Measurements from ENCODE around the gene ATP2A1.
"Not testable (repeated sequence)": the region's sequence is repeated elsewhere in the genome, so short reads cannot be mapped to it uniquely, and the experiment has no call there.

Gene ATP2A1

DNA sequence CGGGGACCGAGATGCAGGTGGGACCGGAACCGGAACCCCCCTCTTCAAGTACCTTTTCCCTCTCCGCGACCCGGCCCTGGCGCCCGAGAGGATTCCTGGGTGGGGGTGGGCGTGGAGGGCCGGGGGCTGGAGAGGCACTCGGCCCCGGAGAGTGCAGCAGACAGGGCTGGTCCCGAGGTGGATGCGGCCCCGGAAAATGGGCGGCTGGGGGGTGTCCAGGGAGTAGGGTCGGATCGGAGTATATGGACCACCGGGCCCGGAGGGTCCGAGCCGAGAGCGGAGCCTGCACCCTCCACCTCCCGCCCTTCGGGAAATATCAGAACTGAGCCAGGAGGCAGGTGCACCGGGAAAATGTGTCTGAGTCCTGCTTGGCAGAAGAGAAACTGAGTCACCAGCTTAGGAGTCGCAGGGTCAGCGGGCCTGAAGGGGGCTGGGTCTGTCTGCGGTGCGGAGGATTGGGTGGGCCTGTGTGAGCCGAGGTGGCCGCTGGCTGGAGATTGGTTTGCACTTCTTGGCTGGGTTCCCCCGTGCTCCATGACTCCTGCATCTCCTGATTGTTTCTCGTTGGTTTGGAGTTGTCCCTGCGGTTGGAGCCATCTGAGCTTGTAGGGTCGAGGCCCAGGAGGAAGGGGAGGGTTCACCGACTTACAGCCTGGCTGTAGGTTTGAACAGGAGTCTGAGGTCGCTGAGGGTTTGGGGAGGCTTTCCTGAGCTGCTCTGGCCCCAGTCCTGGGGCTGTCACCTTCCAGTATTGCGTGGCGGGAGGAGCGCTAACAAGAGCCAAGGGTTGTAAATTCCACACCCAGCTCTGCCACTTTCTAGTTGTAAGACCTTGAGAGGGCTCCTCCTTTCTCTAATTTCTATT lies 14.1 kb upstream of the ATP2A1 start:
- no peak for DNase-seq

DNA sequence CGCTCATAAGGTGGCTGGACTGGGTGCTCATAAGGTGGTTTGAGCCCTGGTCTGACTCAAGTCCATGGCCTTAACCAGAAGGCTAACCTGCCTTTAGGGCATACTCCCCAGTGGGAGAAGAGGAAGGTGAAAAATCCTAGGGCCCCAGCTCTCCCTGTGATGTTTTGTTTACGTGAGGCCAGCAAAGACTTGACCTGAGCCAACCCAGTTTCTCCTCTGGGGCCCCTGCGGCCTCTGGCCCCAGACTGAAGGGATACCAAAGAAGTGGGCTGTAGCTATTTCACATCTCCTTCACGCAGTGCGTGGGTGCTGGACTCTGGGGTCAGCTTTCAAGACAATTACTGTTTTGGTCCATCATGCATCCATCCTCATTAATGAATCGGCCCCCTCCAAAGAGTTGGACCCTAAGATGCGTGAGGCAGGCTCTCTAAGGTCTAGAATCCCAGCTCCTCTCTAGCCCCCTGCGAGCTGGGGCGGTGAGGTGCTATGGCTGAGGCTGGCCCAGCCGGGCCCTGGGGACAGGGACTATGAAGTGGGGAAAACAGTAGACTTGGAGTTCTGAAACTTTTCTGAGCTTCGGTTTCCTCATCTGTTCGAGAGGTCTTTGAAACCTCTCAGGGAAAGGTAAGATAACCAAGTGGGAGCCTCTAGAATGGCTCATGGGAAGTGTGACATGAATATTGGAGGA lies 13.1 kb upstream of the ATP2A1 start:
- DNase-seq: no peak

DNA sequence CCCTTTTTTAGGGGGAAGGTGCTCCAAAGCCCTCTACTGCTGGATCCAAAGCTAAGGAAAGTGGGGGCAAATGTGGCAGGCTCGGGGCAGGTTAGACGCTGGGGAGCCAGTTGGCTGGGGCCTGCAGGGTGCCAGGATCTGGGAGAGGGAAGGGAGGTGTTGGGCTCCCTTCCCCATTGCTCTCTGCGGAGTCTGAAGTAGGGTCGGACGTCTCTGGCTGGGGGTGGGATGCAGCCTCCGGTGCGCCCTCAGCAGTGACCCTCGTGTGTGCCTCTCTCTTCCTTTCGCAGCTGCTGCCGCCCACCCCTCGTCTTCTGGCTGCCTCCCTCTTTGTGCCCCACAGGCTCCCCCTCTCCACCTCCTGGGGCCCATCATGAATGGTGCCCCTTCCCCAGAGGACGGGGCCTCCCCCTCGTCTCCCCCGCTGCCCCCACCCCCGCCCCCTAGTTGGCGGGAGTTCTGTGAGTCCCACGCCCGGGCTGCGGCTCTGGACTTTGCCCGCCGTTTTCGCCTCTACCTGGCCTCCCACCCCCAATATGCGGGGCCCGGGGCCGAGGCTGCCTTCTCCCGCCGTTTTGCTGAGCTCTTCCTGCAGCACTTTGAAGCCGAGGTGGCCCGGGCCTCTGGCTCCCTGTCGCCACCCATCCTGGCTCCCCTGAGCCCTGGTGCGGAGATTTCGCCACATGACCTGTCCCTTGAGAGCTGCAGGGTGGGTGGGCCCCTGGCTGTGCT lies 12.4 kb upstream of the ATP2A1 start:
- DNase-seq: no peak

DNA sequence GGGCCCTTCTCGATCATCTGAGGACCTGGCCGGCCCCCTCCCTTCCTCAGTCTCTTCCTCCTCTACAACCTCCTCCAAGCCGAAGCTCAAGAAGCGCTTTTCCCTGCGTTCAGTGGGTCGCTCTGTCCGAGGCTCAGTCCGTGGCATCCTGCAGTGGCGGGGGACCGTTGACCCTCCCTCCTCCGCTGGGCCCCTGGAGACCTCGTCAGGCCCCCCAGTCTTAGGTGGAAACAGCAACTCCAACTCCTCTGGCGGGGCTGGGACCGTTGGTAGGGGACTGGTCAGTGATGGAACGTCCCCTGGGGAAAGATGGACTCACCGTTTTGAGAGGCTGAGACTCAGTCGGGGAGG lies 11.9 kb upstream of the ATP2A1 start:
- no peak for DNase-seq

DNA sequence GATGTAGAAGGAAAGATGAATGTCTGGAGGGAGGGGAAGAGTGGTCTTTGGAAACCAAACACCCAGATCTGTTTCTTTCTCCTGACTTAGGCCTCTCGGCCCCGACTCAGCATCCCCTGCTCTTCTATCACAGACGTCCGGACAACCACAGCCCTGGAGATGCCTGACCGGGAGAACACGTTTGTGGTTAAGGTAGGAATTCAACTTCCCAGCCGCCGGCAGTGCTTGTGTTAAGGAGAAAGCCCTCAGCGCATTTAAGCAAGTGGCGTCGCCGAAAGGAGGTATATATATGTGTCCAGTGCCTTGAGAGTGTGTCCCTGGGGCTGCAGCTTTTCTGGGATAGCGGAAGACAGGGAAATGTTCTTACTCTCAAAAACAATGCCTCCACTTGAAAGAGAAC lies 11.0 kb upstream of the ATP2A1 start:
- no peak for DNase-seq

DNA sequence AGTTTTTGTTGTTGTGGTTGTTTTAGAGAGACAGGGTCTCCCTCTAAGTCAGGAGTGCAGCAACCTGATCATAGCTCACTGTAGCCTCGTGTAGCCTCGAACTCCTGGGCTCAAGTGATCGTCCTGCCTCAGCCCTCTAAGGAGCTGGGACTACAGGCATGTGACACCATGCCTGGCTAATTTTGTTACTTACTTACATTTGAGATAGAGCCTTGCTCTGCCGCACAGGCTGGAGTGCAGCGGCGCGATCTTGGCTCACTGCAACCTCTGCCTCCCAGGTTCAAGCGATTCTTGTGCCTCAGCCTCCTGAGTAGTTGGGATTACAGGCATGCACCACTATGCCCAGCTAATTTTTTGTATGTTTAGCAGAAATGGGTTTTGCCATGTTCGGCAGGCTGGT lies 10.6 kb upstream of the ATP2A1 start:
- not testable (repeated sequence) for DNase-seq

DNA sequence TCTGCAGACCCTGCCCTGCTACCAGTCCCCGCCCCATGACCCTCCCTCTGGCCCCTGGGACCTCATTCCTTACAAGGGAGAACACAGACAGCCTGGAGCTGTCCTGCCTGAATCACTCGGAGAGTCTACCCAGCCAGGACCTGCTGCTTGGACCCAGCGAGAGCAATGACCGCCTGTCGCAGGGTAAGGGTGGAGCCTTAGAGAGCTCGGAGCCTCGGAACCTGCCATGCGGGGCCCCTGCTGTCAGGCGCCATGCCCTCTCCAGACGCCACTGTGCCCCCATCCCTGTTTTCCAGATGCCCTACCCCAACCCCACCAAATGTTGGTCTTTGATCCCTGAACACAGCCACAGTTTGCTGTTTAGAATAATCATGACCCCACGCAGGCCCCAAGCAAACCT lies 9.1 kb upstream of the ATP2A1 start:
- no peak for DNase-seq

DNA sequence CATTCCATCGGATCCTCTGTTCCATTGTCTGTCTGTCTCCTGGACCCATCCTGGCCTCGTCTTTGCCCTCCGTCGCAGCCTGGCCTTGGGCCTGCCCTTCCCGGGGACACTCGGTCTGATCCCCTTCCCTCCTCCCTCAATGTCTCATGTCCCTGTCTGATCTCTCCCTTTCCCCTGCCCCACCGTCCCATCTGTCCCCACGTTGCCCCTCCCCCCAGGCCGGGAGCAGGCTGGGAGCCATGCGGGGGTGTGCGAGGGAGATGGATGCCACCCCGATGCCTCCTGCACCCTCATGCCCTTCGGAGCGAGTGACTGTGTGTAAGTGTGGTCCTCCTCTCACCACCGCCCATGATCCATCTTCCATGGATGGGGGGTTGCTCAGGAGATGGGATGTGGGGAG lies 5.3 kb upstream of the ATP2A1 start:
- no peak for DNase-seq

DNA sequence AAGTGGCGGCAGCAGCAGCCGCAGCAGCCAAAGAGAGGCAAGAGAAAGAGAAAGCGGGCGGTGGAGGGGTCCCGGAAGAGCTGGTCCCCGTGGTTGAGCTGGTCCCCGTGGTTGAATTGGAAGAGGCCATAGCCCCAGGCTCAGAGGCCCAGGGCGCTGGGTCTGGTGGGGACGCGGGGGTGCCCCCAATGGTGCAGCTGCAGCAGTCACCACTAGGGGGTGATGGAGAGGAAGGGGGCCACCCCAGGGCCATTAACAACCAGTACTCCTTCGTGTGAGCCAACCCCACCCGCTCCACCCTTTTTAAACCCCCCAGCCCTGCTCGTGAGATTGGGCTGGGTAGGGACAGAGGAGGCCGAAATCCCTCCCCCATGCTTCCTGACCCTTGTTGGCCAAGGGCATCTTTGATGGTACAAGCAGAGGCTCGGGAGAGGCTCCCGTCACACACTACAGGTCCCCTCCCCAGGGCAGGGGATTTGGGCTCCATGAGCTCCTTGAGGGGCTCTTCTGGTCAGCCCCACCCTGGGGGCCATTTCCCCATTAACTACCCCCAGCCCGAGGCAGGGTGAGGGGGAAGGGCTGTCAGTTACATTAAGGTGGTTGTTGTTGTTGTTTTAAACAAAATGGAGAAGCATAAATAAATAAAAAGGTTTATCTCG lies 4.6 kb upstream of the ATP2A1 start:
- DNase-seq: peak; percentile 39

DNA sequence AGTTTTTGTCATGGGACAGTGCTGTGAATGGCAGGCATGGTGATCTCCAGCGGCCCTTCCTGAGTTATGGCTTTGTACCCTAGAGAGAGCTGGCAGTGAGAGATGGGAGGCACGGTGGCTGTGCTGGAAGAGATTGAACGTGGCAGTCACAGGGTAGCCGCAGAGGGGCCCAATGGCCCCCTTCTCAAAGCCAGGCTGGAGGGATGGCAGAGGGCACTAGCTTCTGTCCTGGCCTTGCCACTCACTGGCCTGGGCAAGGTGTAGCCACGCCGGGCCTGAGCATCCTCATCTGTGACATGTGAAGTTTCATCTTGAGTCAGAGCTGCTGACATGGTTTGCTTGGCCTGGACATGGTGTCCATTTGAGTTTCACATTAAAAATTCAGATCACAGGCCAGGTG lies 3.9 kb upstream of the ATP2A1 start:
- no peak for DNase-seq

DNA sequence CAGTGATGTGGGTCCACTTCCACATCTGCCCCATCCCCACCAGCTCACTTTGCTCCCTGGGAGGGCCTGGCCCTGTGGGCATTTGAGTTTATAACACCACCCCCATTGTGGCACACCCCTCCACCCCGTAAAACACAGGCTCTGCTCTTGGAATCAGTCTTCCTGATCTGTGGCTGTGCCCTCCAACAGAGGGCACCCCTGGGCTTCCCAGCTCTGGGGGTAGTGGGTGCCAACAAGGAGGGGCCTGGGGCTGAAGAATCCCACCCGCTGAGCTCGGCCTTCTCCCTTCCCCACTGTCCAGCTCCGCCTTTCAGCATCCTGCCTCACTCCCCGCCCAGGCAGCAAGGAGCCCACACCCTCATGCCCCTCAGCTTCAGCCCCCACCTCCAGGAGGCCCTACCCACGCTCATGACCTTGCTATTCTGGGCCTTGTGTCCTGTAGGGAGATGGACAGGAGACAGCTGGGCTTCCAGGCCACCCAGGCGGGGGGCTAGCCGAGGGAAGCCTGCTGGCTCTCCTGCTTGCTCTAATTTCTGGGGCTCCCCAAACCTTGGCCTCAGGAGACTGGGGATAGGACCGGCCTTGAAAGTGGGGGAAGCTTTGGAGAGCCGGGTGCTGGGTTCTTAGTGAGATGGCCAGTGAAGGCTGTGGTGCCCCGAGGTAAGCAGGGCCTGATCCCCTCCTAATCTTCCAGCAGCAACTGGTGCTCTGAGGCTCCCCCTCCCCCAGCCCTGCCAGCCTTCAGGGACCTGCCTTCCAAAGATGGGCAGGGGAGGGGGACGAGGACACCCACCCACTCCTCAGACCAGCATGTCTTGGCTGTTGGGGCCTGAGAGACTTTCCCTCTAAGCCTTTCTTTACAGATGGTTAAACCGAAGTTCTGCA lies 2.9 kb upstream of the ATP2A1 start:
- no peak for DNase-seq

DNA sequence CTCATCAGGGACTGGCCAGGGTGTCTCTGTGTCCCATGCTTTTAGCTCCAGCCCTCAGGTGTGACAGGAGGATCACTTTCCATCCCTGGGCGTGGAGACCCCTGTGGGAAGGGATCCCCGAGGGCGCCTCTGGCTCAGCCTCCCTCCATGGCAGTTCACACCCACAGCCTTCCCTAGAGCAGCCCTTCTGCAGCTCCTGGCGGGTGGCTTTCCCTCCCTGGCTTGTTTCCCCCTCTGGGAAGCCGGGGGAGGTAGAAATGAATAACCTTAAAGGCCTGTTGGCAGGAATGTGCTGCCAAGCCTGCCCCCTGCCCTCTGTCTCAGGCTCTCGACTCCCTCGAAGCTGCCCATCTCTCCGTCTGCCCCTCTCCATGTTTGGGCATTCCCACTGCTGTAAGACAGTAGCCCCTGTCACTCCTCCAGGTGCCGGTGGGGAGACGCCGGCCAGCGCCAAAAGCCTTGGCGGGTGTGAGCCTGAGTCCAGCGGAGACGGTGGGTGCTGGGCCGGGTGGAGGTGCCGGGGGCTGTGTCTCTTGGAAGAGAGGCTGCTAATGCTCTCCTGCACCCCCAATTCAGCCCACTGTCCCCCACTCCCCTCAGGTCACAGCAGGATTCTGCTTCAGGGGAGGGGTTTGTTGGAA lies 2.1 kb upstream of the ATP2A1 start:
- no peak for DNase-seq

DNA sequence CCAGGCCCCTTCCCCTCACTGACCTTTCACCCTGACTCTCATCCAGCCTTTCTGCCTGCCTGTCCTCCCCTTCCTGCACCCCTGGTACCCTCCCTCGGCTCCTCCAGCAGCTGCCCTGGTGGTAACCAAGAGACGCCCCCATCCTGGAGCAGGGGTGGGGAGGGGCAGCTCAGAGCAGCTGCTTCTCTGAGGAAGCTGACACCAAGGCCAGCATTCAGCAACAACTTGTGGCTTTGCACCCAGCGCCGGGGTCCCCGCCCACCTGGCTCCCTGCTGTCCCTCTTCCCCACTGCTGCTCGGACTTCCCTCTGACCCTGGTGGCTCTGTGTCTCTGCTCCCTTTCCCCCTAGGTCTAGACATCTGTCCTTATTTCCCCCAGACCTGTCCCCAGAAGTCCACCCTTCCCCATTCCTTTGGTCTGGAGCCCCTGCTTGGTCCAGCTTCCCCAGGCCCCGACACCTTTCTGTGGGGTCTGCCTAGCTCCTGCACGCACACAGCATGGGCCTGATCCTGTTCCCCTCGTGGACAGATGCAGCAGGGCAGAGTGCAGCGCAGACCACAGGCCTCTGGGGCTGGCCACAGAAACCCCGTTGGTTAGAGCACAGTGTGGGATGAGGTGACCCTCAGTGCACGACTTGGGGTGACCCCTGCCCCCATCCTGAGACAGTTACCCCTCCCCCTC lies 1.2 kb upstream of the ATP2A1 start:
- no peak for DNase-seq

DNA sequence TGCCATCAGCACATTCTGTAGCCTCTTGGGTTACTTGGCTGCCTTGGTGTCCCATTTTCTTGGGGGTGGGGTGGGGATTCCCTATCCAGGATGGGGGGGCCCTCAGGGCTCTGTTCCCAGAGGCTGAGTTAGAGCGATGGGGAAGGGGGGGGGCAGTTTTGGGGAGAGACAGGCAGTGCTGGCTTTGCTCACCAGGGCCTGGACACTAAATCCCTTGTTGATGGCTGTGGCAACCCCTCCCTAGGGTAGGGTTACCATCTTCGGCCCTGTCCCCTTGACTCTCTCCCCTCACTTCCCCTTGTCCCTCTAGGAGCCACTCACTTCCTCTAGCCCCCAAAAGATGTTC lies 660 bp upstream of the ATP2A1 start:
- no peak for DNase-seq

DNA sequence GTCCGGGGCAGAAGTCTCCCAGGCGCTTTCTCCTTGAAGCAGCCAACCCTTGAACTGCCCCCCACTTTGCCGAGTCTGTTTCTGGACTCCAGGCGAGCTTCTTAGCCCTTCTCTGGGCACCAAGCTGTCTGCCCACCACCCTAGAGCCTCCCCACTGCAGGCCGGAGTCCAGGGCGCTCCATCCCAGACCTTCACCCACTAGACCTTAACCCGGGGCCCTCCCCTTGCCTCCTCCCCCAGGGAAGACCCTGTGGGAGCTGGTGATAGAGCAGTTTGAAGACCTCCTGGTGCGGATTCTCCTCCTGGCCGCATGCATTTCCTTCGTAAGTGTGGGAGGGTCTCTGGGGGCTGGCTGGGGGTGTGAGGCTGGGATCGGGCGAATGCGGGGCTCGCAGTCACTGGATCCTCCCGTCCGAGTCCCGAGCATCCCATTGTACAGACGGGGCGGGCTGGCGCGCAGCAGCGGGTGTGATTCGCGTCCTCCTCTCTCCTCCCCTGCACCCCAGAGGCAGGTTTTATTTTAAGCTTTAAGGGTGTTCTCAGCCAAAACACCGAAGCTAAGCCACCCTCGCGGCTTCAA lies 1.1 kb downstream of the ATP2A1 start:
- DNase-seq: no peak

DNA sequence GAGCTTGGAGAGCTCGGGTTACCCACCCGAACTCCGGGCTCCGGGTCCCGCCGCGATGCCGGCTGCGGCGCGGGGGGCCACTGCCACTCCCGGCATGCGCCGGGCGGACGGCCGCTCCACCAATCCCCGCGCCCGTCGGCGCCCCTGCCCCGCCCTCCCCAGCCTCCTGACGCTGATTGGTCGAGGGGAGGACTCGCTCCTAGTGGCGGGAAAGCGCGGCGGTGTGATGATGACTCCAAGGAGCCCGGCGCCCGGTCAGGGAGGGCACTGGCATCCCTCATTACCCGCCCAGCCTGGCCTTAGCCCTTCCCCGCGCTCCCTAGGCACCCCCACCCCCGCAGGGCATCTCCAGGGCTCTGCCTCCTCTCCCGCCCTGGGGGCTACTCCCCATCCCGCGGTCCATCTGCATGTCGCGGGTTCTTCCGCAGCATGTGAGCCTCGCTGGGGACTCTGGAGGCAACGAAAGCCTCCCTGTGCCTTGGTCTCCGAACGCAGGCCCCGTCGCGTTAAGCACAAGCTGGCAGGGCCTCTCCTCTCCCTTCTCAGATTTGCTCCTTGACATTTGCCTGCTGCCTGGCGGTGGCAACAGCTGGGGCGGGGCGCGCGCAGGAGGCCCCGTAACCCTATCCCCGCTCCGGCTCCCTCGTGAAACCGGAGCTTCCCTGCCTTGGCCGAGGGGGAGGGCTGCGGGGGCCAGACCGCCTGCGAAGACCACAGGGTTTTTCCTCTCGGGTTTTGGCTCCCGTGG lies 1.7 kb downstream of the ATP2A1 start:
- DNase-seq: peak; percentile 80

DNA sequence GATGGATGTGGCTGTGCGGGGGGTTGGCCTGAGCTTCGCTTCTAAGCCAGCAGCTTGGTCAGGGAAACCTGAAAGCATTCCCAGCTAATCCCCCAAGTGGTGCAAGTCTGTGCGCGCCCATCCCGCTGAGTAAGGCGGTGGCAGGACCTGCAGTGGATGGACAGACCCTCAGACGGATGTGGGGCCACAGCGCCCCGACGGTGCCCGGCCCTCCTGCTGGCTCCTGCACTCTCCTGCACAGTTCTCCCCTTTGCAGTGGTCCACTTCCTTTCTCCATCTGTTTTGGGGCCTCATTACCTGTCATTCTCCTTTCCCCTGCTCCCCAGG lies 2.3 kb downstream of the ATP2A1 start:
- DNase-seq: no peak

DNA sequence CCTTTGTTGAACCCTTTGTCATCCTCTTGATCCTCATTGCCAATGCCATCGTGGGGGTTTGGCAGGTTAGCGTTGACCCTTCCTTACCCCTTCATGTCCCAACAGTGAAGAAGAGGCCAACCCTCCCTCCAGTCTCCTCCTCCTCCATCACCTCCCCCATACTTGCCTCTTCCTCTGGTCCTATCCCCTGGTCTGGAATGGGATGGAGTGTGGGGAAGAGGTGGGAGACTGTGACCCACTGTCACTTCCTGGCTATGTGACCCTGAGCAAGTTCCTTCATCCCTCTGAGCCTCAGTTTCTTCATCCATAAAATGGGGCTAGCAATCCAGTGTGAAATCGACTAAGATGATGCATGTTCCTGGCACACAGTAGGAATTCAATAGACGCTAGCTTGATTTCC lies 2.7 kb downstream of the ATP2A1 start:
- DNase-seq: no peak

DNA sequence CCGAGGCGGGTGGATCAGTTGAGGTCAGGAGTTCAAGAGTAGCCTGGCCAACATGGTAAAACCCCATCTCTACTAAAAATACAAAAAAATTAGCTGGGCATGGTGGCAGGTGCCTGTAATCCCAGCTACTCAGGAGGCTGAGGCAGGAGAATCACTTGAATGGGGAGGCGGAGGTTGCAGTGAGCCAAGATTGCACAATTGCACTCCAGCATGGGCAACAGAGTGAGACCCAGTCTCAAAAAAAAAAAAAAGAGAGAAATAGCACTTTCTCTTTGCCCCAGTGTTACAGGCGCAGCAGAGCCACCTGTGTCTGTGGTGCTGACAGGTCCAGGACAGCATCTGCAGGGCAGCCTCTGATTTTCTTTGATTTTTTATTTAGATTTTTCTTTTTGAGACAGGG lies 3.3 kb downstream of the ATP2A1 start:
- not testable (repeated sequence) for DNase-seq

DNA sequence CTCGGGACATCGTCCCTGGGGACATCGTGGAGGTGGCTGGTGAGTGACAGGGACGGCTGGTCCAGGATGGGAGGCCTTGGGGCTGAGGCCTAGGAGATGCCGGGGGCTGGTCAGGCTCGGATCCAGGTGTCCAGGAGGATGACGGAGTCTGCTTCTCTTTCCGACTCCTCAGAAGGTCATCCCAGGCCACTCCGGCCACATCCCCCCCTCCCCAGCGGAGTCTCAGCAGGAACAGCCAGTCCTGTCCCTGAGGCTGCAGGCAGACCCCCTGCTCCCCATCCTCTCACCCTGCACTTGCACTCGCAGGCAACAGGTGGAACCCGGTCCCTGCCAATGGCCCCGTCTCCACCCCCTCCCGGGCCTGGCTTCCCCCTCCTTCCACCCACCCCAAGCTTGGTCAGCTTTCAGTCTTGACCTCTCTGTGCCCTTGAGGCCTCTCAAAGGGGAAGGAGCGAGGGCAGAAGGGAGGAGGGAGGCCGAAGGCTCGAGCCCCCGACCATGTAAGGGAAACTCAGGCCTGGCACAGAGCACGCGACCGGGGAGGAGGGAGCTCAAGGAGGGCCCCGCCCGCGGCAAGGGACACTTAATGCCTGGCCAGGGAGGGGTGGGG lies 4.4 kb downstream of the ATP2A1 start:
- no peak for DNase-seq

Data from activated CD4-positive, alpha-beta T cell treated with anti-CD3 and anti-CD28 coated beads for 1 hour (primary cell).